PC-9 (cell line): Measurements from ENCODE around the gene ERG. TPM values are rescaled to one million over a fixed set of nuclear protein-coding genes. Genes with fewer than 3 reads are reported as not detected.

Experiments used
- BruUV-seq: library from RNA; stranded (reverse); fragments of 400-500 nt; replicated peaks from 2 replicates; lab custom pipeline; 2021; lab: Mats Ljungman, UMichigan
- CTCF ChIA-PET: fragments of 300-600 bp; sonication (Branson Sonifier 250); formaldehyde crosslinking; loops from one replicate; lab custom pipeline; 2022; ENCODE audit warnings: antibody characterized with exemption; lab: Charles Lee
- POLR2A ChIA-PET: fragments of 300-600 bp; sonication (Branson Sonifier 250); formaldehyde crosslinking; loops from one replicate; lab custom pipeline; 2022; ENCODE audit warnings: antibody characterized with exemption; ENCODE audit not compliant: unreplicated experiment; lab: Charles Lee
- DNase-seq, 2 experiments: peaks; one replicate each; pipeline versions ENCODE4 v3.0.0 to v3.0.0-alpha.2; 2015 to 2022; ENCODE audit warnings: mixed read lengths in 1 of 2
- H2AFZ ChIP-seq: fragments of 200-600 bp; sonication (generic); 2 replicates; pipeline ENCODE4 v1.8.1; 2017; ENCODE audit warnings: antibody characterized with exemption
- H3F3A ChIP-seq: fragments of 200-600 bp; sonication (generic); 2 replicates; pipeline ENCODE4 v1.8.1; 2017; ENCODE audit warnings: antibody characterized with exemption, mild to moderate bottlenecking, low read depth; ENCODE audit not compliant: insufficient read depth
- H3K27ac ChIP-seq: fragments of 200-600 bp; sonication (generic); 2 replicates; pipeline ENCODE4 v1.6.1; 2016; ENCODE audit warnings: mixed run types
- H3K27me3 ChIP-seq: fragments of 200-600 bp; sonication (generic); 2 replicates; pipeline ENCODE4 v1.6.1; 2016; ENCODE audit warnings: low read depth, mixed run types; ENCODE audit not compliant: insufficient read depth
- H3K36me3 ChIP-seq: fragments of 200-600 bp; sonication (generic); 2 replicates; pipeline ENCODE4 v1.6.1; 2016; ENCODE audit warnings: low read depth, mixed run types
- H3K4me1 ChIP-seq: fragments of 200-600 bp; sonication (generic); replicated peaks from 2 replicates; pipeline ENCODE4 v1.6.1; 2016; ENCODE audit warnings: mixed run types; ENCODE audit not compliant: insufficient read depth
- H3K4me2 ChIP-seq: fragments of 200-600 bp; sonication (generic); 2 replicates; pipeline ENCODE4 v1.6.1; 2017; ENCODE audit warnings: mixed run types
- H3K4me3 ChIP-seq: fragments of 200-600 bp; sonication (generic); 2 replicates; pipeline ENCODE4 v1.6.1; 2016; ENCODE audit warnings: mixed run types
- H3K79me2 ChIP-seq: fragments of 200-600 bp; sonication (generic); 2 replicates; pipeline ENCODE4 v1.6.1; 2017; ENCODE audit warnings: low read depth, mixed run types
- H3K9me2 ChIP-seq: fragments of 200-600 bp; sonication (generic); 2 replicates; pipeline ENCODE4 v1.8.1; 2017; ENCODE audit warnings: mild to moderate bottlenecking; ENCODE audit not compliant: insufficient read depth
- H3K9me3 ChIP-seq: fragments of 200-600 bp; sonication (generic); 2 replicates; pipeline ENCODE4 v1.8.1; 2016; ENCODE audit warnings: low read depth; ENCODE audit not compliant: insufficient read depth
- H4K20me1 ChIP-seq: fragments of 200-600 bp; sonication (generic); 2 replicates; pipeline ENCODE4 v1.8.1; 2017; ENCODE audit not compliant: insufficient read depth
- CTCF ChIP-seq: fragments of 200-600 bp; sonication (generic); conservative IDR thresholded peaks from 2 replicates; pipeline ENCODE4 v1.6.1; 2017; ENCODE audit warnings: mixed run types, antibody characterized with exemption, mild to moderate bottlenecking, moderate library complexity
- EZH2 ChIP-seq: fragments of 200-600 bp; sonication (generic); IDR thresholded peaks from 2 replicates; pipeline ENCODE4 v1.8.0; 2017; ENCODE audit warnings: antibody characterized with exemption, low read depth
- intact Hi-C: fragments of 100-400 bp; cut with micrococcal nuclease; formaldehyde crosslinking; loops from one replicate; pipeline ENCODE4 v1.10.0; 2022; ENCODE audit not compliant: unreplicated experiment
- total RNA-seq: library from RNA; stranded (reverse); gene quantifications from 2 replicates; pipeline ENCODE4 v1.2.3, GENCODE V29; 2021

Gene ERG
- total RNA-seq, 1 experiment from 2014 or later, result not detected

- POLR2A ChIA-PET, result no interaction called here
- H3K9me3 ChIP-seq, result no peaks in the 10 kb centered on the region; the same call in 1 of the 2 replicates
These were observed 130.6 kb downstream of the ERG start for GRCh38 chr21:38367646-38368045.

GRCh38 chr21:38365521-38365920 is 132.8 kb downstream of the ERG start:
- POLR2A ChIA-PET, result no interaction called here
- no peak for DNase-seq
- TF ChIP-seq EZH2, result no peak
- TF ChIP-seq CTCF, result no peak
- no peak overlapping the region for H3K27ac ChIP-seq
- H3K4me3 ChIP-seq, result no peak overlapping the region
- no TSS peak for BruUV-seq
- no peaks in the 10 kb centered on the region for H3K9me2 ChIP-seq
- H3K4me2 ChIP-seq, result no peak overlapping the region
- H4K20me1 ChIP-seq, result no peaks in the 10 kb centered on the region
- CTCF ChIA-PET, result no interaction called here
- H3K36me3 ChIP-seq, result no peaks in the 10 kb centered on the region
- H3K27me3 ChIP-seq, result no peaks in the 10 kb centered on the region
- H3K79me2 ChIP-seq, result no peaks in the 10 kb centered on the region
- H3K9me3 ChIP-seq, result no peaks in the 10 kb centered on the region
- no peak overlapping the region for H2AFZ ChIP-seq
- intact Hi-C loops, result no loop called here
- no peaks in the 10 kb centered on the region for H3F3A ChIP-seq
- H3K4me1 ChIP-seq, result no peaks in the 10 kb centered on the region

More at GRCh38 chr21:38367646-38368045, 130.6 kb downstream of the ERG start:
- intact Hi-C loops, result no loop called here
- H3K4me3 ChIP-seq, result no peak overlapping the region
- no peaks in the 10 kb centered on the region for H4K20me1 ChIP-seq
- no TSS peak for BruUV-seq
- H3K9me2 ChIP-seq, result no peaks in the 10 kb centered on the region
- H3K27me3 ChIP-seq, result no peaks in the 10 kb centered on the region
- no peak overlapping the region for H2AFZ ChIP-seq
- no peaks in the 10 kb centered on the region for H3F3A ChIP-seq
- H3K27ac ChIP-seq, result no peak overlapping the region
- DNase-seq, result no peak
- no peaks in the 10 kb centered on the region for H3K4me1 ChIP-seq
- H3K4me2 ChIP-seq, result no peak overlapping the region
- no peaks in the 10 kb centered on the region for H3K79me2 ChIP-seq
- CTCF ChIA-PET, result no interaction called here
- TF ChIP-seq EZH2, result no peak
- TF ChIP-seq CTCF, result no peak
- H3K36me3 ChIP-seq, result no peaks in the 10 kb centered on the region

GRCh38 chr21:38363693-38364092 is 134.6 kb downstream of the ERG start:
- intact Hi-C loops, result no loop called here
- TF ChIP-seq EZH2 (no peak), CTCF (no peak)
- no peaks in the 10 kb centered on the region for H3K36me3 ChIP-seq
- H3F3A ChIP-seq, result no peaks in the 10 kb centered on the region
- ChIA-PET POLR2A (no interaction called here), CTCF (no interaction called here)
- no peaks in the 10 kb centered on the region for H3K27me3 ChIP-seq
- H3K4me3 ChIP-seq, result no peak overlapping the region
- H3K9me2 ChIP-seq, result no peaks in the 10 kb centered on the region
- no peak for DNase-seq
- no peaks in the 10 kb centered on the region for H4K20me1 ChIP-seq
- H3K27ac ChIP-seq, result no peak overlapping the region
- no peak overlapping the region for H3K4me2 ChIP-seq
- no peaks in the 10 kb centered on the region for H3K4me1 ChIP-seq
- no TSS peak for BruUV-seq
- H3K79me2 ChIP-seq, result no peaks in the 10 kb centered on the region
- H2AFZ ChIP-seq, result no peak overlapping the region
- H3K9me3 ChIP-seq, result no peaks in the 10 kb centered on the region
